Measurements from ENCODE around the gene MICAL3. TPM values are rescaled to one million over a fixed set of nuclear protein-coding genes. Genes with fewer than 3 reads are reported as not detected.
"Not testable (repeated sequence)": the region's sequence is repeated elsewhere in the genome, so short reads cannot be mapped to it uniquely, and the experiment has no call there.

The MICAL3 gene
- total RNA-seq, 2 donors from 2014 or later: 33.6 to 34.0 TPM

GRCh38 chr22:17988800-17989513 is 35.4 kb downstream of the MICAL3 start:
- no peaks in the 10 kb centered on the region for H3K36me3 ChIP-seq (replicated peaks in 1 of 2; ENCODE audit: insufficient read depth in 1 of 2, low read depth in 2 of 2)
- TF ChIP-seq POLR2A (IDR thresholded peaks at IDR 0.05): no peak
- TF ChIP-seq CTCF (IDR thresholded peaks at IDR 0.05): no peak
- H3K4me1 ChIP-seq: peaks cover under 1% of the 10 kb centered on the region
- no peaks in the 10 kb centered on the region for H3K9me3 ChIP-seq
- ATAC-seq: no peak
- H3K4me3 ChIP-seq: no peak overlapping the region
- intact Hi-C loops (cut with DNase I): no loop called here
- H3K27ac ChIP-seq: no peak overlapping the region
- WGBS, 2 donors: 92 to 94% methylated on average over 16 of the region's 16 CpGs
- no peaks in the 10 kb centered on the region for H3K27me3 ChIP-seq
- DNase-seq: no peak

- no peaks in the 10 kb centered on the region for H3K9me3 ChIP-seq
Observed at GRCh38 chr22:17985606-17986005, 38.8 kb downstream of the MICAL3 start.

GRCh38 chr22:17985071-17985470 is 39.3 kb downstream of the MICAL3 start:
- H3K4me3 ChIP-seq; ATAC-seq; H3K27ac ChIP-seq; H3K27me3 ChIP-seq; intact Hi-C loops (cut with DNase I); H3K4me1 ChIP-seq; DNase-seq; H3K9me3 ChIP-seq; H3K36me3 ChIP-seq (replicated peaks in 1 of 2; ENCODE audit: insufficient read depth in 1 of 2, low read depth in 2 of 2): not testable (repeated sequence)
- WGBS, 2 donors: 52 to 54% methylated on average over 9 of the region's 11 CpGs

More at GRCh38 chr22:17985606-17986005, 38.8 kb downstream of the MICAL3 start:
- no peak overlapping the region for H3K27ac ChIP-seq
- DNase-seq (no peak), ATAC-seq (no peak)
- no peaks in the 10 kb centered on the region for H3K27me3 ChIP-seq
- intact Hi-C loops (cut with DNase I): no loop called here
- peaks cover 3% of the 10 kb centered on the region for H3K4me1 ChIP-seq
- TF ChIP-seq CTCF (IDR thresholded peaks at IDR 0.05): no peak
- TF ChIP-seq POLR2A (IDR thresholded peaks at IDR 0.05): no peak
- WGBS, 2 donors: 63 to 77% methylated on average over 5 of the region's 5 CpGs
- no peaks in the 10 kb centered on the region for H3K36me3 ChIP-seq (replicated peaks in 1 of 2; ENCODE audit: insufficient read depth in 1 of 2, low read depth in 2 of 2)
- H3K4me3 ChIP-seq: no peak overlapping the region

GRCh38 chr22:17984114-17984513 is 40.2 kb downstream of the MICAL3 start:
- WGBS, 2 donors: 95 to 96% methylated on average over 8 of the region's 8 CpGs
- no peak for ATAC-seq
- no peak overlapping the region for H3K4me3 ChIP-seq
- H3K36me3 ChIP-seq (replicated peaks in 1 of 2; ENCODE audit: insufficient read depth in 1 of 2, low read depth in 2 of 2): no peaks in the 10 kb centered on the region
- H3K27me3 ChIP-seq: no peaks in the 10 kb centered on the region
- H3K9me3 ChIP-seq: no peaks in the 10 kb centered on the region
- H3K4me1 ChIP-seq: peaks cover 12% of the 10 kb centered on the region
- TF ChIP-seq CTCF (IDR thresholded peaks at IDR 0.05) (no peak), POLR2A (IDR thresholded peaks at IDR 0.05) (no peak)
- intact Hi-C loops (cut with DNase I): no loop called here
- H3K27ac ChIP-seq: no peak overlapping the region
- DNase-seq: no peak

- H3K4me3 ChIP-seq: no peak overlapping the region
- H3K36me3 ChIP-seq (replicated peaks in 1 of 2; ENCODE audit: insufficient read depth in 1 of 2, low read depth in 2 of 2): no peaks in the 10 kb centered on the region
- DNase-seq: no peak
- peaks cover 12% of the 10 kb centered on the region for H3K4me1 ChIP-seq
- H3K9me3 ChIP-seq: no peaks in the 10 kb centered on the region
- WGBS, 2 donors: 74 to 79% methylated on average over 7 of the region's 7 CpGs
- no peaks in the 10 kb centered on the region for H3K27me3 ChIP-seq
- TF ChIP-seq CTCF (IDR thresholded peaks at IDR 0.05): no peak
- no peak for TF ChIP-seq POLR2A (IDR thresholded peaks at IDR 0.05)
- no peak overlapping the region for H3K27ac ChIP-seq
- intact Hi-C loops (cut with DNase I): no loop called here
- no peak for ATAC-seq
Observed at GRCh38 chr22:17982572-17983141, 41.7 kb downstream of the MICAL3 start.
